Measurements from ENCODE around the gene ABCB9. TPM values are rescaled to one million over a fixed set of nuclear protein-coding genes. Genes with fewer than 3 reads are reported as not detected.

ABCB9 gene
- total RNA-seq, 2 donors from 2014 or later, result 8.2 to 50.0 TPM

DNA sequence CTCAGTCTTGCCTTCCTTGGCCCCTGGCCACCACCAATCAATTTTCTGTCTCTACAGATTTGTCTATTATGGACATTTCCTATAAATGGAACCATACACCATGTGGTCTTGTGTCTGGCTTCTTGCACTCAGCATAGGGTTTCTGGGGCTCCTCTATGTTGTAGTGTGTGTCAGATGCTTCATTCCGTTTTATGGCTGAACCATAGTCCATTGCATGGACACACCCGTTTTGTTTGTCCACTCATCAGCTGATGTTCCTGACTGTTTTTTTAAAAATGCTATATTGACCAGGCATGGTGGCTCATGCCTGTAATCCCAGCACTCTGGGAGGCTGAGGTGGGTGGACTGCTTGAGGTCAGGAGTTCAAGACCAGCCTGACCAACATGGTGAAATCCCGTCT is 35.2 kb upstream of the ABCB9 start:
- Histone ChIP-seq H3K27ac (no peak overlapping the region), H3K4me3 (no peak overlapping the region), H3K36me3 (no peaks in the 10 kb centered on the region), H3K4me1 (replicated peaks) (no peaks in the 10 kb centered on the region), H3K9me3 (no peaks in the 10 kb centered on the region), H3K27me3 (replicated peaks; ENCODE audit: insufficient read depth) (no peaks in the 10 kb centered on the region)
- WGBS, result 99% methylated on average over 3 of the region's 3 CpGs
- DNase-seq (ENCODE audit: low spot score), result no peak
- TF ChIP-seq, protein P1, sequence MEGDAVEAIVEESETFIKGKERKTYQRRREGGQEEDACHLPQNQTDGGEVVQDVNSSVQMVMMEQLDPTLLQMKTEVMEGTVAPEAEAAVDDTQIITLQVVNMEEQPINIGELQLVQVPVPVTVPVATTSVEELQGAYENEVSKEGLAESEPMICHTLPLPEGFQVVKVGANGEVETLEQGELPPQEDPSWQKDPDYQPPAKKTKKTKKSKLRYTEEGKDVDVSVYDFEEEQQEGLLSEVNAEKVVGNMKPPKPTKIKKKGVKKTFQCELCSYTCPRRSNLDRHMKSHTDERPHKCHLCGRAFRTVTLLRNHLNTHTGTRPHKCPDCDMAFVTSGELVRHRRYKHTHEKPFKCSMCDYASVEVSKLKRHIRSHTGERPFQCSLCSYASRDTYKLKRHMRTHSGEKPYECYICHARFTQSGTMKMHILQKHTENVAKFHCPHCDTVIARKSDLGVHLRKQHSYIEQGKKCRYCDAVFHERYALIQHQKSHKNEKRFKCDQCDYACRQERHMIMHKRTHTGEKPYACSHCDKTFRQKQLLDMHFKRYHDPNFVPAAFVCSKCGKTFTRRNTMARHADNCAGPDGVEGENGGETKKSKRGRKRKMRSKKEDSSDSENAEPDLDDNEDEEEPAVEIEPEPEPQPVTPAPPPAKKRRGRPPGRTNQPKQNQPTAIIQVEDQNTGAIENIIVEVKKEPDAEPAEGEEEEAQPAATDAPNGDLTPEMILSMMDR (IDR thresholded peaks at IDR 0.05), result no peak
- TF ChIP-seq POLR2AphosphoS5 (IDR thresholded peaks at IDR 0.05) (no peak), POLR2A (IDR thresholded peaks at IDR 0.05) (no peak)
- intact Hi-C loops (cut with DNase I), result no loop called here

DNA sequence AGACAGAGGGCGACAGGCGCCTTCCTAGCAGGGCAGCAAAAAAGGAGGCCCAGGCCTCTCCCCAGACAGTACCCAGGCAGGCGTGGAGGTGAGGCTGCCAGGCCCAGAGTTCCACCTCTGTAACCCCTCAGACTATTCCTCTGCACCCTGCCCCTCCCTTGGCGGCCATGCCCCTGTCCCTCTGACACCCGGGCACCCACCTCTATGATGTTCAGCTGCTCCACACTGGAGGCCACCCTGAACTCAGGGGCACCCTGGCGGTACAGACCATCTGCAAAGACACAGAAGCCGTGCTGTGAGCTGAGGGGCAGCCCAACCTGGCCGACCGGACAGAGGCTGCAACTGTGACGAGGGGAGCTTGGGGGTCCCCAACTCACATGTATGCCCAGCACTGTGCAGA is 34.3 kb upstream of the ABCB9 start:
- DNase-seq (ENCODE audit: low spot score), result no peak
- Histone ChIP-seq H3K4me3 (no peak overlapping the region), H3K4me1 (replicated peaks) (no peaks in the 10 kb centered on the region), H3K36me3 (no peaks in the 10 kb centered on the region), H3K27ac (no peak overlapping the region), H3K27me3 (replicated peaks; ENCODE audit: insufficient read depth) (no peaks in the 10 kb centered on the region), H3K9me3 (no peaks in the 10 kb centered on the region)
- intact Hi-C loops (cut with DNase I), result no loop called here
- 96% methylated on average over 10 of the region's 10 CpGs for WGBS
- TF ChIP-seq POLR2A (IDR thresholded peaks at IDR 0.05) (no peak), POLR2AphosphoS5 (IDR thresholded peaks at IDR 0.05) (no peak)
- TF ChIP-seq, protein P1 (IDR thresholded peaks at IDR 0.05), result no peak

DNA sequence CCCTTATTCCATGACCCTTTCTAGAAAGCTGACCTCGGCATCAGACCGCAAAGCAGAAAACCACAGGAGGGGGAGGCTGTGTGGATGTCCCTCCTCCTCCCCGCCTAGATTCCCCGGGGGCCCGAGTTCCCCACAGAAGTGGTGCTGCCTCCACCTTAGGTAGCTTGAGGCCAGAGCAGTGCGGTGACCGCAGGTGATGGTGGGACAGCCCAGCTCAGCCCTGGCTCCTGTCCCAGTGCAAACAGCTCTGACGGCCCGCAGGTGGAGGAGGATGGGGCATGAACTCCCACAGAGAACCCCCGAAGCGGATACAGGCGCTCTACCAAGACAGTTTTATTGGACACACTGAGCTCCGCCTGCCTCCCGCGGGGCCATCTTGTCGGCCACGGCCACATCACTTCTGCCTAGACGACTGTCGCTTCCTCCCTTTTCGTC is 33.7 kb upstream of the ABCB9 start:
- 35% methylated on average over 18 of the region's 20 CpGs for WGBS
- intact Hi-C loops (cut with DNase I), result no loop called here
- TF ChIP-seq POLR2AphosphoS5 (IDR thresholded peaks at IDR 0.05) (no peak), POLR2A (IDR thresholded peaks at IDR 0.05) (no peak)
- TF ChIP-seq, protein P1 (IDR thresholded peaks at IDR 0.05), result no peak
- Histone ChIP-seq H3K4me3 (no peak overlapping the region), H3K27ac (no peak overlapping the region), H3K27me3 (replicated peaks; ENCODE audit: insufficient read depth) (no peaks in the 10 kb centered on the region), H3K36me3 (no peaks in the 10 kb centered on the region), H3K4me1 (replicated peaks) (no peaks in the 10 kb centered on the region), H3K9me3 (no peaks in the 10 kb centered on the region)
- no peak for DNase-seq (ENCODE audit: low spot score)

DNA sequence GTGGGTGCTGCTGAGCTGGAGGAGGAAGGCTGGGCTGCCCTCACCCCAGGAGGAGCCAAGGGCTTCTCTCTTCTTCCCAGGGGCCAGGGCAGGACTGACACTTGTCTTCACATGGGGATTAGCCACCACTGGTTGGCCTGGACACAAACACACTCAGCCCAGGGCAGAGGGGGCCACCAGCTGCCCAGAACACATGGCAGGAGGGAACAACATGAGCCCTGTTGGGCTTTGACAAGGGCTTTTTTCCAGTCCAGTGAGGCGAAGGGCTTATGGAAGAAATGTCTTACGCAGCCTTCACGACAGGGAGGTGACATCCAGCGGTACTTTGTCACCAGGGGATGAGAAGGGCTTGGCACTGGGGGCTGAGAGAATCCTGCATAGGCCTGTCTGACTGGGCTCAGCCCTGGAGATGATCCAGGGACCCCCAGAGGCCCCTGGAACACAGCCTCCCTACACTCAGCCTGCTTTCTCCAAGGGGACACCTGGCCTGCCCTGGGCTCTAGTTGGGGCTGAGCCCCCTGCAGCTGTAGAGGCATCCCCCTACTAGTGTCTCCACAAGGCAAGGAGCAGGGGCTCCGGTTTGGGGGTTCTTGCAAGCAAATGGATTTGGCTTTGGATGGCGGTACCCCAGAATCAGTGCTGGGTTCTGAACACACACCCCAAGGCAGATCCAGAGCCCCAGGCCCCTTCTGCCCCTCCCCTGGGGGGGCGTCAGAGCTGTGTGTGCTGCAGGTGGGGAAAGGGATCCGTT is 33.1 kb upstream of the ABCB9 start:
- H3K9me3 ChIP-seq, result no peaks in the 10 kb centered on the region
- 88% methylated on average over 8 of the region's 8 CpGs for WGBS
- TF ChIP-seq POLR2AphosphoS5 (IDR thresholded peaks at IDR 0.05) (no peak), POLR2A (IDR thresholded peaks at IDR 0.05) (no peak)
- TF ChIP-seq, protein P1 (IDR thresholded peaks at IDR 0.05), result no peak
- no peaks in the 10 kb centered on the region for H3K36me3 ChIP-seq
- no peaks in the 10 kb centered on the region for H3K27me3 ChIP-seq (replicated peaks; ENCODE audit: insufficient read depth)
- no peak overlapping the region for H3K27ac ChIP-seq
- intact Hi-C loops (cut with DNase I), result no loop called here
- no peak for DNase-seq (ENCODE audit: low spot score)
- H3K4me3 ChIP-seq, result no peak overlapping the region
- H3K4me1 ChIP-seq (replicated peaks), result no peaks in the 10 kb centered on the region

DNA sequence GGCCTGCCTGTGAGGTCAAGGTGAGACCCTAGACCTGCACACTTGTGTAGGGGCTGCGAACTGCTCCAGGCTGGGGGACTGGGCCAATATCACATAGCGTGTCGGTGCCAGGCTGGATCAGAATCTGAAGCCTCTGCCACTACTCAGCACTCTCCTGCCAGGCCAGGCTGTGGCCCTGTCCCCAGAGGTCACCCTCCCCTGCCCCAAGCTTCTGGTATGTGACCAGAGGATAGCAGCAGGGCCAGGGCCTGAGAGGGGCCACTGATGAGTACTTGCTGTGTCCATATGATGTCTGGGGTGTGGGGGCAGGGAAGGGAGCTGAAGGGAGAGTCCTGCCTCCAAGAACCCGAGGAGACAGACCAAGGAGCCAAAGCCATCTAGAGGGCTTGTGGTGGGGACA is 32.1 kb upstream of the ABCB9 start:
- no peaks in the 10 kb centered on the region for H3K9me3 ChIP-seq
- WGBS, result 97% methylated on average over 4 of the region's 4 CpGs
- H3K27ac ChIP-seq, result no peak overlapping the region
- intact Hi-C loops (cut with DNase I), result no loop called here
- H3K27me3 ChIP-seq (replicated peaks; ENCODE audit: insufficient read depth), result no peaks in the 10 kb centered on the region
- H3K36me3 ChIP-seq, result no peaks in the 10 kb centered on the region
- H3K4me1 ChIP-seq (replicated peaks), result no peaks in the 10 kb centered on the region
- H3K4me3 ChIP-seq, result no peak overlapping the region
- DNase-seq (ENCODE audit: low spot score), result no peak
- TF ChIP-seq POLR2AphosphoS5 (IDR thresholded peaks at IDR 0.05) (no peak), POLR2A (IDR thresholded peaks at IDR 0.05) (no peak)
- TF ChIP-seq, protein P1 (IDR thresholded peaks at IDR 0.05), result no peak

Data from prostate gland (tissue), 2 donors.